K562 (cell line): ENCODE data around the gene LRRIQ1. TPM values are rescaled to one million over a fixed set of nuclear protein-coding genes. Genes with fewer than 3 reads are reported as not detected.

Source experiments
- ATAC-seq: fragments of 200-7000 bp; cut with Tn5 transposase; 3 replicates; pipeline ENCODE4 v1.9.1; 2020; ENCODE audit warnings: moderate library complexity
- BruUV-seq: library from RNA; stranded (reverse); fragments of 400-500 nt; replicated peaks from 2 replicates; lab custom pipeline; 2021; lab: Mats Ljungman, UMichigan
- CTCF ChIA-PET: fragments of 300-600 bp; formaldehyde crosslinking; extraction: SDS; loops from one replicate; lab custom pipeline; 2021; ENCODE audit warnings: low intra/inter-chr PET ratio; lab: Yijun Ruan, JAX
- POLR2A ChIA-PET: fragments of 300-600, 350-650 bp; sonication (Branson Sonifier 250); formaldehyde crosslinking; extraction: SDS; loops from one replicate; lab custom pipeline; 2021; ENCODE audit warnings: antibody characterized with exemption, inconsistent platforms; lab: Yijun Ruan, JAX
- DNase-seq, 4 experiments: peaks; one replicate each; pipeline versions ENCODE4 v3.0.0 to v3.0.0-alpha.2; 2011 to 2018; ENCODE audit warnings: low spot score in 3 of 4, mixed read lengths in 3 of 4; ENCODE audit errors: extremely low read depth in 1 of 4
- FAIRE-seq: peaks from 2 replicates; lab custom pipeline; 2011; peaks lifted over from hg19 to GRCh38; lab: Jason Lieb, UNC
- H2AFZ ChIP-seq: 2 replicates; pipeline ENCODE4 v1.6.0; 2011; ENCODE audit warnings: low read depth, low read length, control low read depth, inconsistent platforms
- H3K27ac ChIP-seq: fragments of 200-600 bp; 3 replicates; pipeline ENCODE4 v1.8.0; 2011; ENCODE audit warnings: low read depth, mild to moderate bottlenecking, control low read depth, inconsistent platforms, low read length, moderate library complexity, mixed read lengths; ENCODE audit errors: extremely low read depth
- H3K27me3 ChIP-seq, 2 experiments: fragments of 300-600 bp in 1 of 2; 2 replicates in 1 of 2; 3 replicates in 1 of 2; pipeline versions ENCODE4 v1.6.0 to v1.8.0; 2011; ENCODE audit warnings: inconsistent platforms in 2 of 2, low read length in 2 of 2, mild to moderate bottlenecking in 1 of 2, mixed read lengths in 1 of 2, moderate library complexity in 1 of 2; ENCODE audit not compliant: control insufficient read depth in 2 of 2, insufficient read depth in 2 of 2
- H3K36me3 ChIP-seq: fragments of 300-600 bp; 3 replicates; pipeline ENCODE4 v1.8.0; 2011; ENCODE audit warnings: mild to moderate bottlenecking, low read length, inconsistent platforms; ENCODE audit not compliant: control insufficient read depth, insufficient read depth
- H3K4me1 ChIP-seq, 2 experiments: fragments of 200-600 bp in 1 of 2; replicated peaks in 1 of 2; 2 replicates in 1 of 2; 3 replicates in 1 of 2; pipeline versions ENCODE4 v1.5.1 to v1.8.0; 2011; ENCODE audit warnings: inconsistent platforms in 2 of 2, low read length in 2 of 2, mild to moderate bottlenecking in 1 of 2, mixed read lengths in 1 of 2, moderate library complexity in 1 of 2; ENCODE audit not compliant: control insufficient read depth in 2 of 2, insufficient read depth in 2 of 2
- H3K4me2 ChIP-seq: 2 replicates; pipeline ENCODE4 v1.6.1; 2011; ENCODE audit warnings: low read length, control low read depth, inconsistent platforms, mixed read lengths; ENCODE audit not compliant: insufficient read depth
- H3K4me3 ChIP-seq: fragments of 200-600 bp; sonication (generic), shearing (Covaris generic); 2 replicates; pipeline ENCODE4 v1.5.1; 2016; ENCODE audit warnings: control low read depth, inconsistent platforms
- H3K79me2 ChIP-seq: fragments of 200-600 bp; 3 replicates; pipeline ENCODE4 v1.8.0; 2011; ENCODE audit warnings: low read length, inconsistent platforms; ENCODE audit not compliant: control insufficient read depth, insufficient read depth
- H3K9ac ChIP-seq, 2 experiments: 2 replicates each; pipeline versions ENCODE4 v1.6.0 to v1.6.1; 2011; ENCODE audit warnings: low read depth in 2 of 2, low read length in 2 of 2, control low read depth in 1 of 2, inconsistent platforms in 1 of 2, mild to moderate bottlenecking in 1 of 2, mixed read lengths in 1 of 2; ENCODE audit not compliant: insufficient read depth in 1 of 2
- H3K9me1 ChIP-seq: one replicate; pipeline ENCODE4 v1.6.0; 2011; ENCODE audit warnings: inconsistent platforms, mild to moderate bottlenecking, low read length, moderate library complexity; ENCODE audit not compliant: control insufficient read depth, insufficient read depth
- H3K9me3 ChIP-seq: replicated peaks from 2 replicates; pipeline ENCODE4 v1.5.1; 2011; ENCODE audit warnings: low read depth, low read length, inconsistent platforms; ENCODE audit not compliant: control insufficient read depth, insufficient read depth
- H4K20me1 ChIP-seq: replicated peaks from 2 replicates; pipeline ENCODE4 v1.6.1; 2011; ENCODE audit warnings: low read length, inconsistent platforms, mixed read lengths; ENCODE audit not compliant: control insufficient read depth, insufficient read depth
- DIDO1 ChIP-seq: fragments of 450-650 bp; IDR thresholded peaks from 2 replicates; pipeline ENCODE4 v1.6.1; 2016; ENCODE audit warnings: low read depth, missing biosample characterization, missing genetic modification characterization
- DPF2 ChIP-seq: fragments of 450-650 bp; IDR thresholded peaks from 2 replicates; pipeline ENCODE4 v1.6.1; 2016
- KLF16 ChIP-seq: IDR thresholded peaks from 2 replicates; pipeline ENCODE4 v1.6.1; 2016; ENCODE audit warnings: antibody characterized with exemption
- MXI1 ChIP-seq: IDR thresholded peaks from 2 replicates; pipeline ENCODE4 v1.6.1; 2011; ENCODE audit warnings: low read depth, mild to moderate bottlenecking, improper control_type of control experiment, low read length
- PHB ChIP-seq: fragments of 250-450 bp; sonication (Bioruptor Pico); IDR thresholded peaks from 2 replicates; pipeline ENCODE4 v1.5.0; 2021
- SREBF2 ChIP-seq: sonication (generic); formaldehyde crosslinking; IDR thresholded peaks from 2 replicates; pipeline ENCODE4 v1.4.0; 2020; ENCODE audit warnings: mild to moderate bottlenecking, missing genetic modification reagents
- WGBS: fragments of 100-300 bp; shearing (Covaris generic); methylation state at CpG from one replicate; pipeline ENCODE4 v1.1.6; 2016; ENCODE audit warnings: low coverage, mixed read lengths; ENCODE audit not compliant: insufficient coverage; ENCODE audit errors: missing lambda C conversion rate; 5-methylcytosine and 5-hydroxymethylcytosine counted together
- in situ Hi-C: fragments of 300-500 bp; cut with MboI; formaldehyde crosslinking; loops from 4 replicates; pipeline ENCODE4 v1.15.0; 2018; ENCODE audit warnings: inconsistent platforms, mixed read lengths
- intact Hi-C: fragments of 100-400 bp; cut with micrococcal nuclease; formaldehyde crosslinking; loops from 2 replicates; pipeline ENCODE4 v1.14.2; 2022
- polyA plus RNA-seq, 8 experiments: library from polyadenylated mRNA; depleted of rRNA in 4 of 8; stranded (reverse) in 5 of 8; unstranded in 3 of 8; fragments of >200 nt; fragmentation: Nextera tagmentation in 2 of 8; fragmentation: Illumina TruSeq in 1 of 8; extraction: Ambion mirVana in 2 of 8; extraction: Trizol in 1 of 8; gene quantifications; 2 replicates each; pipeline versions ENCODE4 v1.2.1 to v1.2.3, GENCODE V29; 2011 to 2014; ENCODE audit warnings: inconsistent platforms in 1 of 8, missing spikeins in 1 of 8
- total RNA-seq, 7 experiments: library from RNA; depleted of rRNA in 6 of 7; stranded (reverse); fragments of >200 nt in 6 of 7; fragmentation: Illumina TruSeq in 2 of 7; extraction: Trizol in 2 of 7; gene quantifications; 2 replicates each; pipeline versions ENCODE4 v1.2.1 to v1.2.3, GENCODE V29; 2011 to 2021; ENCODE audit warnings: low replicate concordance in 1 of 7
- TF ChIP-seq, protein P1 (sequence below): fragments of 250-450 bp; sonication (Bioruptor Pico); IDR thresholded peaks from 2 replicates; pipeline ENCODE4 v1.8.0; 2021; ENCODE audit warnings: borderline replicate concordance, mild to moderate bottlenecking, moderate library complexity; ENCODE audit not compliant: poor library complexity, severe bottlenecking
- TF ChIP-seq, protein P2 (sequence below): fragments of 200-800 bp; sonication (Bioruptor generic); IDR thresholded peaks from 2 replicates; pipeline ENCODE4 v1.6.1; 2016; ENCODE audit warnings: missing genetic modification characterization, missing compliant biosample characterization
- TF ChIP-seq, protein P3 (sequence below): sonication (generic); formaldehyde crosslinking; IDR thresholded peaks from 2 replicates; pipeline ENCODE4 v1.8.1; 2022; ENCODE audit warnings: missing genetic modification reagents
- TF ChIP-seq, protein P4 (sequence below): sonication (generic); formaldehyde crosslinking; IDR thresholded peaks from 2 replicates; pipeline ENCODE4 v1.8.0; 2022; ENCODE audit warnings: mild to moderate bottlenecking, missing genetic modification reagents

Gene LRRIQ1
- total and polyA plus RNA-seq, 9 of the 15 experiments (the other 6 are each of a cell fraction or from before 2014, with no cell fraction given) = not detected

DNA sequence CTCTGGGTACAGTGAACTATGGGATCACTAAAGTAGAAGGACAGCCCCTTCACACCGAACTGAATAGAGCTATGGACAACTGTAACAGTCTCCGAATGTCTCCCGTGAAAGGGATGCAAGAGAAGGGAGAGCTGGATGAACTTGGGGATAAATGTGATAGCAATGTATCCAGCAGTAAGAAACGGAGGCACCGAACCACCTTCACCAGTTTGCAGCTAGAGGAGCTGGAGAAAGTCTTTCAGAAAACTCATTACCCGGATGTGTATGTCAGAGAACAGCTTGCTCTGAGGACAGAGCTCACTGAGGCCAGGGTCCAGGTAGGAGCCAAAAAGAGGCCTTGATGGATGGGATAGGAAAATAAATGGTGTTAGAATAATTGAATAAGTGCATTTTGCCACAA is 247.4 kb downstream of the LRRIQ1 start:
- no peaks in the 10 kb centered on the region for H3K36me3 ChIP-seq
- no peak overlapping the region for H3K4me2 ChIP-seq
- ATAC-seq = no peak
- H3K9ac ChIP-seq = no peak overlapping the region
- no peaks in the 10 kb centered on the region for H3K9me3 ChIP-seq
- H2AFZ ChIP-seq = no peak overlapping the region
- intact Hi-C loops = no loop called here
- no peaks in the 10 kb centered on the region for H3K79me2 ChIP-seq
- no peaks in the 10 kb centered on the region for H3K27me3 ChIP-seq
- ChIA-PET CTCF (no interaction called here), POLR2A (no interaction called here)
- no peak overlapping the region for H3K4me3 ChIP-seq
- no TSS peak for BruUV-seq
- no peak overlapping the region for H3K27ac ChIP-seq
- in situ Hi-C loops = no loop called here
- no peaks in the 10 kb centered on the region for H3K9me1 ChIP-seq
- H3K4me1 ChIP-seq = no peaks in the 10 kb centered on the region
- WGBS = 0% methylated on average over 6 of the region's 6 CpGs
- no peaks in the 10 kb centered on the region for H4K20me1 ChIP-seq
- no peak for DNase-seq
- FAIRE-seq = no peak
- TF ChIP-seq MXI1 (no peak), DPF2 (no peak), KLF16 (no peak), SREBF2 (CRISPR knock-in tag) (no peak), DIDO1 (tag) (no peak), PHB (CRISPR knock-in tag) (no peak)
- TF ChIP-seq, protein P1, sequence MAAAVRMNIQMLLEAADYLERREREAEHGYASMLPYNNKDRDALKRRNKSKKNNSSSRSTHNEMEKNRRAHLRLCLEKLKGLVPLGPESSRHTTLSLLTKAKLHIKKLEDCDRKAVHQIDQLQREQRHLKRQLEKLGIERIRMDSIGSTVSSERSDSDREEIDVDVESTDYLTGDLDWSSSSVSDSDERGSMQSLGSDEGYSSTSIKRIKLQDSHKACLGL (CRISPR knock-in tag) = no peak
- TF ChIP-seq, protein P2, sequence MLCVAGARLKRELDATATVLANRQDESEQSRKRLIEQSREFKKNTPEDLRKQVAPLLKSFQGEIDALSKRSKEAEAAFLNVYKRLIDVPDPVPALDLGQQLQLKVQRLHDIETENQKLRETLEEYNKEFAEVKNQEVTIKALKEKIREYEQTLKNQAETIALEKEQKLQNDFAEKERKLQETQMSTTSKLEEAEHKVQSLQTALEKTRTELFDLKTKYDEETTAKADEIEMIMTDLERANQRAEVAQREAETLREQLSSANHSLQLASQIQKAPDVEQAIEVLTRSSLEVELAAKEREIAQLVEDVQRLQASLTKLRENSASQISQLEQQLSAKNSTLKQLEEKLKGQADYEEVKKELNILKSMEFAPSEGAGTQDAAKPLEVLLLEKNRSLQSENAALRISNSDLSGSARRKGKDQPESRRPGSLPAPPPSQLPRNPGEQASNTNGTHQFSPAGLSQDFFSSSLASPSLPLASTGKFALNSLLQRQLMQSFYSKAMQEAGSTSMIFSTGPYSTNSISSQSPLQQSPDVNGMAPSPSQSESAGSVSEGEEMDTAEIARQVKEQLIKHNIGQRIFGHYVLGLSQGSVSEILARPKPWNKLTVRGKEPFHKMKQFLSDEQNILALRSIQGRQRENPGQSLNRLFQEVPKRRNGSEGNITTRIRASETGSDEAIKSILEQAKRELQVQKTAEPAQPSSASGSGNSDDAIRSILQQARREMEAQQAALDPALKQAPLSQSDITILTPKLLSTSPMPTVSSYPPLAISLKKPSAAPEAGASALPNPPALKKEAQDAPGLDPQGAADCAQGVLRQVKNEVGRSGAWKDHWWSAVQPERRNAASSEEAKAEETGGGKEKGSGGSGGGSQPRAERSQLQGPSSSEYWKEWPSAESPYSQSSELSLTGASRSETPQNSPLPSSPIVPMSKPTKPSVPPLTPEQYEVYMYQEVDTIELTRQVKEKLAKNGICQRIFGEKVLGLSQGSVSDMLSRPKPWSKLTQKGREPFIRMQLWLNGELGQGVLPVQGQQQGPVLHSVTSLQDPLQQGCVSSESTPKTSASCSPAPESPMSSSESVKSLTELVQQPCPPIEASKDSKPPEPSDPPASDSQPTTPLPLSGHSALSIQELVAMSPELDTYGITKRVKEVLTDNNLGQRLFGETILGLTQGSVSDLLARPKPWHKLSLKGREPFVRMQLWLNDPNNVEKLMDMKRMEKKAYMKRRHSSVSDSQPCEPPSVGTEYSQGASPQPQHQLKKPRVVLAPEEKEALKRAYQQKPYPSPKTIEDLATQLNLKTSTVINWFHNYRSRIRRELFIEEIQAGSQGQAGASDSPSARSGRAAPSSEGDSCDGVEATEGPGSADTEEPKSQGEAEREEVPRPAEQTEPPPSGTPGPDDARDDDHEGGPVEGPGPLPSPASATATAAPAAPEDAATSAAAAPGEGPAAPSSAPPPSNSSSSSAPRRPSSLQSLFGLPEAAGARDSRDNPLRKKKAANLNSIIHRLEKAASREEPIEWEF (CRISPR knock-in tag) = no peak
- TF ChIP-seq, protein P3, sequence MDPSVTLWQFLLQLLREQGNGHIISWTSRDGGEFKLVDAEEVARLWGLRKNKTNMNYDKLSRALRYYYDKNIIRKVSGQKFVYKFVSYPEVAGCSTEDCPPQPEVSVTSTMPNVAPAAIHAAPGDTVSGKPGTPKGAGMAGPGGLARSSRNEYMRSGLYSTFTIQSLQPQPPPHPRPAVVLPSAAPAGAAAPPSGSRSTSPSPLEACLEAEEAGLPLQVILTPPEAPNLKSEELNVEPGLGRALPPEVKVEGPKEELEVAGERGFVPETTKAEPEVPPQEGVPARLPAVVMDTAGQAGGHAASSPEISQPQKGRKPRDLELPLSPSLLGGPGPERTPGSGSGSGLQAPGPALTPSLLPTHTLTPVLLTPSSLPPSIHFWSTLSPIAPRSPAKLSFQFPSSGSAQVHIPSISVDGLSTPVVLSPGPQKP (CRISPR knock-in tag) = no peak
- TF ChIP-seq, protein P4, sequence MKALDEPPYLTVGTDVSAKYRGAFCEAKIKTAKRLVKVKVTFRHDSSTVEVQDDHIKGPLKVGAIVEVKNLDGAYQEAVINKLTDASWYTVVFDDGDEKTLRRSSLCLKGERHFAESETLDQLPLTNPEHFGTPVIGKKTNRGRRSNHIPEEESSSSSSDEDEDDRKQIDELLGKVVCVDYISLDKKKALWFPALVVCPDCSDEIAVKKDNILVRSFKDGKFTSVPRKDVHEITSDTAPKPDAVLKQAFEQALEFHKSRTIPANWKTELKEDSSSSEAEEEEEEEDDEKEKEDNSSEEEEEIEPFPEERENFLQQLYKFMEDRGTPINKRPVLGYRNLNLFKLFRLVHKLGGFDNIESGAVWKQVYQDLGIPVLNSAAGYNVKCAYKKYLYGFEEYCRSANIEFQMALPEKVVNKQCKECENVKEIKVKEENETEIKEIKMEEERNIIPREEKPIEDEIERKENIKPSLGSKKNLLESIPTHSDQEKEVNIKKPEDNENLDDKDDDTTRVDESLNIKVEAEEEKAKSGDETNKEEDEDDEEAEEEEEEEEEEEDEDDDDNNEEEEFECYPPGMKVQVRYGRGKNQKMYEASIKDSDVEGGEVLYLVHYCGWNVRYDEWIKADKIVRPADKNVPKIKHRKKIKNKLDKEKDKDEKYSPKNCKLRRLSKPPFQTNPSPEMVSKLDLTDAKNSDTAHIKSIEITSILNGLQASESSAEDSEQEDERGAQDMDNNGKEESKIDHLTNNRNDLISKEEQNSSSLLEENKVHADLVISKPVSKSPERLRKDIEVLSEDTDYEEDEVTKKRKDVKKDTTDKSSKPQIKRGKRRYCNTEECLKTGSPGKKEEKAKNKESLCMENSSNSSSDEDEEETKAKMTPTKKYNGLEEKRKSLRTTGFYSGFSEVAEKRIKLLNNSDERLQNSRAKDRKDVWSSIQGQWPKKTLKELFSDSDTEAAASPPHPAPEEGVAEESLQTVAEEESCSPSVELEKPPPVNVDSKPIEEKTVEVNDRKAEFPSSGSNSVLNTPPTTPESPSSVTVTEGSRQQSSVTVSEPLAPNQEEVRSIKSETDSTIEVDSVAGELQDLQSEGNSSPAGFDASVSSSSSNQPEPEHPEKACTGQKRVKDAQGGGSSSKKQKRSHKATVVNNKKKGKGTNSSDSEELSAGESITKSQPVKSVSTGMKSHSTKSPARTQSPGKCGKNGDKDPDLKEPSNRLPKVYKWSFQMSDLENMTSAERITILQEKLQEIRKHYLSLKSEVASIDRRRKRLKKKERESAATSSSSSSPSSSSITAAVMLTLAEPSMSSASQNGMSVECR (CRISPR knock-in tag) = no peak
